ENCODE measurements around the gene EXOC1L. TPM values are rescaled to one million over a fixed set of nuclear protein-coding genes. Genes with fewer than 3 reads are reported as not detected.

Gene EXOC1L
- total and polyA plus RNA-seq, 9 of the 15 experiments (the other 6 are each of a cell fraction or from before 2014, with no cell fraction given): 0.38 to 3.9 (median 1.0) TPM; not detected in 1

DNA sequence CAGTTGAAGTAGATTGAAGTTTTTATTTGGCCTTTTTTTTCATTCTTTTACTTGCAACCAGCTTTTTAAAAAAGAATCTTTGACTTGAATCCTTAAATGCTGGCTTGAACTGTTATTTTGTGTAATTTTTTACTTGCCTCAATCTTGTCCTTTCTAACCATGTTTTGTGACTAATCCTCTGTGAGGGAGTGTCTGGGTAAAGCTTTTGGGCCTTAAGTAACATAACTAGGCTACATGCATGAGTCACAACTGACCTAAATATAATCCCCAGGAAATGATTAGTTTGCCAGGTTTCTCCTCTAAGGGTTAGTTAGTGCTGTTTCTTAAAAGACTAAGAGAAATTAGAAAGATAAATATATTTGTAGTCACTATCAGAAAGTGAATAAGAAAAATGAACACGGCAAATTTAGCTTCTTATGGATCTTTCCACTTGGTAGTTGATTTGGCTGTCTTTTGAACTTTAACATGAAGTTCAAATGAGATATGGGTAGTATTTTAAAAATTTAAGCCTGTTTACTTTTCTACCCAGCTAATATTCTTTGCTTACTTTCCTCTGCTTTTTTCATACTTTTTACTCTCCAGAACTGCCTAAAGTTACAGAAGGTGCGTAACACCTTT lies 46.8 kb downstream of the EXOC1L start (continued):
- TF ChIP-seq RBM25 (IDR thresholded peaks at IDR 0.05; ENCODE audit: low read depth, low read length, severe bottlenecking) (no peak), FOXK1 (CRISPR knock-in tag; IDR thresholded peaks at IDR 0.05; ENCODE audit: borderline replicate concordance) (no peak), NONO (IDR thresholded peaks at IDR 0.05; ENCODE audit: low read depth in 2 of 2, low read length in 1 of 2) (no peak), IRF2 (CRISPR knock-in tag; IDR thresholded peaks at IDR 0.05) (no peak), HSF4 (CRISPR knock-in tag; IDR thresholded peaks at IDR 0.05; ENCODE audit: borderline replicate concordance) (no peak), MTA2 (IDR thresholded peaks at IDR 0.05; ENCODE audit: low read depth) (no peak), DACH1 (IDR thresholded peaks at IDR 0.05; ENCODE audit: partially characterized antibody) (no peak), TEAD2 (tag; IDR thresholded peaks at IDR 0.05) (no peak), KDM4B (IDR thresholded peaks at IDR 0.05; ENCODE audit: borderline replicate concordance in 2 of 2, low read depth in 1 of 2) (0 out of 4 replicates have a peak, but pooled peaks of 1 of the 2 experiments have one; percentile 37), TCFL5 (CRISPR knock-in tag; conservative IDR thresholded peaks at IDR 0.05) (no peak), DPF2 (IDR thresholded peaks at IDR 0.05) (peak; percentile 87), ZFX (CRISPR knock-in tag; IDR thresholded peaks at IDR 0.05) (no peak), JUND (IDR thresholded peaks at IDR 0.05; ENCODE audit: borderline replicate concordance, low read depth, low read length) (peak; percentile 92), JUND (tag; IDR thresholded peaks at IDR 0.05; ENCODE audit: borderline replicate concordance, low read depth, low read length) (peak; percentile 89)
- TF ChIP-seq, protein P1, sequence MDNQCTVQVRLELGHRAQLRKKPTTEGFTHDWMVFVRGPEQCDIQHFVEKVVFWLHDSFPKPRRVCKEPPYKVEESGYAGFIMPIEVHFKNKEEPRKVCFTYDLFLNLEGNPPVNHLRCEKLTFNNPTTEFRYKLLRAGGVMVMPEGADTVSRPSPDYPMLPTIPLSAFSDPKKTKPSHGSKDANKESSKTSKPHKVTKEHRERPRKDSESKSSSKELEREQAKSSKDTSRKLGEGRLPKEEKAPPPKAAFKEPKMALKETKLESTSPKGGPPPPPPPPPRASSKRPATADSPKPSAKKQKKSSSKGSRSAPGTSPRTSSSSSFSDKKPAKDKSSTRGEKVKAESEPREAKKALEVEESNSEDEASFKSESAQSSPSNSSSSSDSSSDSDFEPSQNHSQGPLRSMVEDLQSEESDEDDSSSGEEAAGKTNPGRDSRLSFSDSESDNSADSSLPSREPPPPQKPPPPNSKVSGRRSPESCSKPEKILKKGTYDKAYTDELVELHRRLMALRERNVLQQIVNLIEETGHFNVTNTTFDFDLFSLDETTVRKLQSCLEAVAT (IDR thresholded peaks at IDR 0.05): no peak
- TF ChIP-seq, protein P2, sequence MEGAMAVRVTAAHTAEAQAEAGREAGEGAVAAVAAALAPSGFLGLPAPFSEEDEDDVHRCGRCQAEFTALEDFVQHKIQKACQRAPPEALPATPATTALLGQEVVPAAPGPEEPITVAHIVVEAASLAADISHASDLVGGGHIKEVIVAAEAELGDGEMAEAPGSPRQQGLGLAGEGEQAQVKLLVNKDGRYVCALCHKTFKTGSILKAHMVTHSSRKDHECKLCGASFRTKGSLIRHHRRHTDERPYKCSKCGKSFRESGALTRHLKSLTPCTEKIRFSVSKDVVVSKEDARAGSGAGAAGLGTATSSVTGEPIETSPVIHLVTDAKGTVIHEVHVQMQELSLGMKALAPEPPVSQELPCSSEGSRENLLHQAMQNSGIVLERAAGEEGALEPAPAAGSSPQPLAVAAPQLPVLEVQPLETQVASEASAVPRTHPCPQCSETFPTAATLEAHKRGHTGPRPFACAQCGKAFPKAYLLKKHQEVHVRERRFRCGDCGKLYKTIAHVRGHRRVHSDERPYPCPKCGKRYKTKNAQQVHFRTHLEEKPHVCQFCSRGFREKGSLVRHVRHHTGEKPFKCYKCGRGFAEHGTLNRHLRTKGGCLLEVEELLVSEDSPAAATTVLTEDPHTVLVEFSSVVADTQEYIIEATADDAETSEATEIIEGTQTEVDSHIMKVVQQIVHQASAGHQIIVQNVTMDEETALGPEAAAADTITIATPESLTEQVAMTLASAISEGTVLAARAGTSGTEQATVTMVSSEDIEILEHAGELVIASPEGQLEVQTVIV (CRISPR knock-in tag; IDR thresholded peaks at IDR 0.05; ENCODE audit: borderline replicate concordance): no peak
- TF ChIP-seq, protein P3, sequence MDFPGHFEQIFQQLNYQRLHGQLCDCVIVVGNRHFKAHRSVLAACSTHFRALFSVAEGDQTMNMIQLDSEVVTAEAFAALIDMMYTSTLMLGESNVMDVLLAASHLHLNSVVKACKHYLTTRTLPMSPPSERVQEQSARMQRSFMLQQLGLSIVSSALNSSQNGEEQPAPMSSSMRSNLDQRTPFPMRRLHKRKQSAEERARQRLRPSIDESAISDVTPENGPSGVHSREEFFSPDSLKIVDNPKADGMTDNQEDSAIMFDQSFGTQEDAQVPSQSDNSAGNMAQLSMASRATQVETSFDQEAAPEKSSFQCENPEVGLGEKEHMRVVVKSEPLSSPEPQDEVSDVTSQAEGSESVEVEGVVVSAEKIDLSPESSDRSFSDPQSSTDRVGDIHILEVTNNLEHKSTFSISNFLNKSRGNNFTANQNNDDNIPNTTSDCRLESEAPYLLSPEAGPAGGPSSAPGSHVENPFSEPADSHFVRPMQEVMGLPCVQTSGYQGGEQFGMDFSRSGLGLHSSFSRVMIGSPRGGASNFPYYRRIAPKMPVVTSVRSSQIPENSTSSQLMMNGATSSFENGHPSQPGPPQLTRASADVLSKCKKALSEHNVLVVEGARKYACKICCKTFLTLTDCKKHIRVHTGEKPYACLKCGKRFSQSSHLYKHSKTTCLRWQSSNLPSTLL (IDR thresholded peaks at IDR 0.05): no peak
- TF ChIP-seq, protein P4, sequence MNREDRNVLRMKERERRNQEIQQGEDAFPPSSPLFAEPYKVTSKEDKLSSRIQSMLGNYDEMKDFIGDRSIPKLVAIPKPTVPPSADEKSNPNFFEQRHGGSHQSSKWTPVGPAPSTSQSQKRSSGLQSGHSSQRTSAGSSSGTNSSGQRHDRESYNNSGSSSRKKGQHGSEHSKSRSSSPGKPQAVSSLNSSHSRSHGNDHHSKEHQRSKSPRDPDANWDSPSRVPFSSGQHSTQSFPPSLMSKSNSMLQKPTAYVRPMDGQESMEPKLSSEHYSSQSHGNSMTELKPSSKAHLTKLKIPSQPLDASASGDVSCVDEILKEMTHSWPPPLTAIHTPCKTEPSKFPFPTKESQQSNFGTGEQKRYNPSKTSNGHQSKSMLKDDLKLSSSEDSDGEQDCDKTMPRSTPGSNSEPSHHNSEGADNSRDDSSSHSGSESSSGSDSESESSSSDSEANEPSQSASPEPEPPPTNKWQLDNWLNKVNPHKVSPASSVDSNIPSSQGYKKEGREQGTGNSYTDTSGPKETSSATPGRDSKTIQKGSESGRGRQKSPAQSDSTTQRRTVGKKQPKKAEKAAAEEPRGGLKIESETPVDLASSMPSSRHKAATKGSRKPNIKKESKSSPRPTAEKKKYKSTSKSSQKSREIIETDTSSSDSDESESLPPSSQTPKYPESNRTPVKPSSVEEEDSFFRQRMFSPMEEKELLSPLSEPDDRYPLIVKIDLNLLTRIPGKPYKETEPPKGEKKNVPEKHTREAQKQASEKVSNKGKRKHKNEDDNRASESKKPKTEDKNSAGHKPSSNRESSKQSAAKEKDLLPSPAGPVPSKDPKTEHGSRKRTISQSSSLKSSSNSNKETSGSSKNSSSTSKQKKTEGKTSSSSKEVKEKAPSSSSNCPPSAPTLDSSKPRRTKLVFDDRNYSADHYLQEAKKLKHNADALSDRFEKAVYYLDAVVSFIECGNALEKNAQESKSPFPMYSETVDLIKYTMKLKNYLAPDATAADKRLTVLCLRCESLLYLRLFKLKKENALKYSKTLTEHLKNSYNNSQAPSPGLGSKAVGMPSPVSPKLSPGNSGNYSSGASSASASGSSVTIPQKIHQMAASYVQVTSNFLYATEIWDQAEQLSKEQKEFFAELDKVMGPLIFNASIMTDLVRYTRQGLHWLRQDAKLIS (CRISPR knock-in tag; IDR thresholded peaks at IDR 0.05): no peak
